GM20431 (cell line): Measurements from ENCODE around the gene GUSB.
"Not testable (repeated sequence)": the region's sequence is repeated elsewhere in the genome, so short reads cannot be mapped to it uniquely, and the experiment has no call there.

Source experiments
- in situ Hi-C: fragments of 300-500 bp; cut with MseI, MboI; formaldehyde crosslinking; loops from one replicate; pipeline ENCODE4 v1.15.0; 2020; ENCODE audit warnings: low sequenced_read_pairs; ENCODE audit not compliant: unreplicated experiment

Gene GUSB

DNA sequence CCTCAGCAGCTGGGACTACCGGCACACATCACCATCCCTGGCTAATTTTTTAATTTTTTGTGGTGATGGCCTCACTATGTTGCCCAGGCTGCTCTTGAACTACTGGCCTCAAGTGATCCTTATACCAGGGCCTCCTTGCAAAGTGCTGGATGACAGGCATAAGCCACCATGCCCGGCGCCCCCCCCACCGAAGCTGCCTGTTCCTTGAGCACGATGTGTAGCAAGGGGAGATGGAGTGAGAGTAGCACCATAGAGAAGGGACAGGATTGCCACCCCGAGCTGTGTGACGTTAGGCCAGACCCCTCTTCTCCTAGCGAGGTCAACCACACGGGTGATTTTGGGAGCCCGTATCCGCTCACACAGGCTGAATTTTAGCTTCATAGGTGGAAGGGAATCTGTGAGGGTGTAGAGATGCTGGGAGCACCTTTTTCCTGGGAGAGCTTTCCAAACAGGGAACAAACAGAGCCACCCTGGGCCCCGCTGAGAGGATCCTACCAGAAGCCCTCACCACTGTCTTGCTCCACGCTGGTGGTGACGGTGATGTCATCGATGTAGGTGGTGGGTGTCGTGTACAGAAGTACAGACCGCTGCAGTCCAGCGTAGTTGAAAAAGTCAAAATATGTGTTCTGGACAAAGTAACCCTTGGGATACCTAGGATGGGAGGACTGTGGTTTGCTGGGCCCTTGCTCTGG is 3.0 kb downstream of the GUSB start:
- in situ Hi-C loops, result loop anchor here (25.0 kb wide), 1 partner anchor 242 kb away; no protein-coding TSS in a partner anchor

DNA sequence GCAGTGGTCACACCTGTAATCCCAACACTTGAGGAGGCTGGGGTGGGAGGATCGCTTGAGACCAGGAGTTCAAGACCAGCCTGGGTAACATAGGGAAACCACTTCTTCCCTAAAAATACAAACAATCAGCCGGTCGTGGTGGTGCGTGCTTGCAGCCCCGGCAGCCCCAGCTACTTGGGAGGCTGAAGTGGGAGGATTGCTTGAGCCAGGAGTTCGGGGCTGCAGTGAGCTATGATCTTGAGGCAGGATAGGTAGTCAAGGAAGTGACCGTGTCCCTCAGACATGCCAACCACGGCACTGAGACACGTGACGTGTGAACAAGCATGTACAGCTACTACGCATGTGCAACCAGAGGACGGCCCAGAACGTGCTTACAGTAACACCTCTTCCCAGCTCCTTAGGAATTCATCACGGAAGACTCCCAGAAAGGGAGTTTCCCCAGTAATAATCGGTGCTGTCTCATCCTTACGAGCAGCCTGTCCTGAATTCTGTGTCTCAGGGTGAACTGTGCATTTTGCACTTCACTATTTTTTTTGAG is 5.3 kb downstream of the GUSB start:
- in situ Hi-C loops, result loop anchor here (25.0 kb wide), 1 partner anchor 239 kb away; no protein-coding TSS in a partner anchor

DNA sequence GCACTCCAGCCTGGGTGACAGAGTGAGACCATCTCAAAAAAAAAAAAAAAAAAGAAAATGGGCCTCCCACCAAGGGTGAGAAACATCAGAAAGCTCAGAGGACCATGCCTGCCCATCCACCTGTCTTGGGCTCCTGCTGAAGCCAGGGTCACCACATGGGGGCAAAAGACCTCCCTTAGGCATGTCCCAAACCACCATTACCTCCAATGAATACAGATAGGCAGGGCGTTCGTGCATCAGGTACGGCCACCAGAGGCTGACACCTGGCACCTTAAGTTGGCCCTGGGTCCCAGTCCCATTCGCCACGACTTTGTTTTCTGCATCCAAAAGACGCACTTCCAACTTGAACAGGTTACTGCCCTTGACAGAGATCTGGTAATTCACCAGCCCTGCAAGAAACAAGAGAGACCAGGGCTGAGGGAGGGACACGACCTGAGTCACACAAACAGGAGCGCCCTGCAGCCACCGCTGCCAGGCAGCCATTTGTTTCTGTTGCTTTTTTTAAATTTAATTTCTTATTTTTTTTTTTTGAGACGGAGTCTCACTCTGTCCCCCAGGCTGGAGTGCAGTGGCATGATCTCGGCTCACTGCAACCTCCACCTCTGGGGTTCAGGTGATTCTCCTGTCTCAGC is 6.1 kb downstream of the GUSB start:
- in situ Hi-C loops, result loop anchor here (25.0 kb wide), 1 partner anchor 239 kb away; no protein-coding TSS in a partner anchor

DNA sequence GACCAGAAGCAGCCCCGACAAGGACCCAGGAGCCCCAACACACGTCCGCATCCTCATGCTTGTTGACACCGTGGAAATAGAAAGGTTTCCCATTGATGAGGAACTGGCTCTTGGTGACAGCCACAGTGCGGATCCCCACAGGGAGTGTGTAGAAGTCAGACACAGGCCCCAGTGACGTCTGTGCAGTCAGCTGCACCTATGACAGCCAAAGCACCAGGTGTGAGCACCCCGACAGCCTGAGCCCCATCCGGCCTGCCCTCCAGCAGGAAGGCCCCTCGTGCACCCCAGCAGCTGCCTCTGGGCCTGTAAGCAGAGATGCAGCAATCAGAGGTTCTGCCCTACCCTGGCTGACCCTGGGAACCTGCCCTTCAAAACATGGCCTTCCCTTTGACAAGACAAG is 7.1 kb downstream of the GUSB start:
- in situ Hi-C loops, result loop anchor here (25.0 kb wide), 1 partner anchor 238 kb away; no protein-coding TSS in a partner anchor

DNA sequence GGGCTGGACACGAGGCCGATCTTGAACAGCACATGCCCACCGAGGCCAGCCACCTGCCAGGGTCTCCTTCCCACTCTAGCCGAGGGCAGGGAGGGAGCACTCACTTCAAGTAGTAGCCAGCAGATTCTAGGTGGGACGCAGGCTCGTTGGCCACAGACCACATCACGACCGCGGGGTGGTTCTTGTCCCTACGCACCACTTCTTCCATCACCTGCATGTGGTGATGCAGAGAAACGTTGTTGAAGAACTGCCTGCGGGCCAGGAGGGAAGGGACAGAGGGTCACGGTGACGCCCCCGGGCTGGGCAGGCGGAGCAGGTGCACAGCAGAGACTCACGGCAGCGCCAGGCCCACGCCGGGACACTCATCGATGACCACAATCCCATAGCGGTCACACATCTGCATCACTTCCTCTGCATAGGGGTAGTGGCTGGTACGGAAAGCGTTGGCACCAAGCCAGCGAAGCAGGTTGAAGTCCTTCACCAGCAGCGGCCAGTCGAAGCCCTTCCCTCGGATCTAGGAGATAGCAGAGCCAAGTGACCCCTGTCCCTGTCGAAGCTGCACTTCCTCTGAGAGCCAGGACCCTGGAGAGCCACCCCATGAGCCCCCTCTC is 7.7 kb downstream of the GUSB start:
- in situ Hi-C loops, result no loop called here

DNA sequence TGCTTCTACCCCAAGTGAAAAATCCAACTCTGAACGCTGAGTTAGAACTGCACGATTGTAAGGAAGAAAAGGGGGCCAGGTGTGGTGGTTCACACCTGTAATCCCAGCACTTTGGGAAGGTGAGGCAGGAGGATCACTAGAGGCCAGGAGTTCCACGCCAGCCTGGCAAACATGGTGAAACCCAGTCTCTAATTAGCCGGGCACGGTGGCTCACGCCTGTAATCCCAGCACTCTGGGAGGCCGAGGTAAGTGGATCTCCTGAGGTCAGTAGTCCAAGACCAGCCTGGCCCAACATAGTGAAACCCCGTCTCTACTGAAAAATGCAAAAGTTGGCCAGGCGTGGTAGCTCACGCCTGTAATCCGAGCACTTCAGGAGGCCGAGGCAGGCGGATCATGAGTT is 9.0 kb downstream of the GUSB start:
- in situ Hi-C loops, result no loop called here

DNA sequence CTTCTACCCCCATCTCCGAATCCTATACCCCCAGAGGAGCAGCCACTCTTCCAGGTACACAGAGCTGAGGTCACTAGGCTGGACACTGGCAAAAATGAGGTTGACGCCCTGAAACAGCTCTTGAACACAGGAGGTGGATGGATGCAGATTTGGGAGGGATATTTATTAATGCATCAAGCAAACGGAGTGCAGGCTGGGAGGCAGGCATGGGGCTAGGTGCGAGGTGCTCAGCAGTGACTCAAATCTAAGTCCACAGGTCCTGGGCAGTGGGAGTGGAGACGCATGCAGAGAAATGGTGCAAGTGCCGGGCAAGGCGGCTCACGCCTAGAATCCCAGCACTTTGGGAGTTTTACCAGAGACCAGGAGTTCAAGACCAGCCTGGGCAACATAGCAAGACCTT is 11.0 kb downstream of the GUSB start:
- in situ Hi-C loops, result no loop called here

DNA sequence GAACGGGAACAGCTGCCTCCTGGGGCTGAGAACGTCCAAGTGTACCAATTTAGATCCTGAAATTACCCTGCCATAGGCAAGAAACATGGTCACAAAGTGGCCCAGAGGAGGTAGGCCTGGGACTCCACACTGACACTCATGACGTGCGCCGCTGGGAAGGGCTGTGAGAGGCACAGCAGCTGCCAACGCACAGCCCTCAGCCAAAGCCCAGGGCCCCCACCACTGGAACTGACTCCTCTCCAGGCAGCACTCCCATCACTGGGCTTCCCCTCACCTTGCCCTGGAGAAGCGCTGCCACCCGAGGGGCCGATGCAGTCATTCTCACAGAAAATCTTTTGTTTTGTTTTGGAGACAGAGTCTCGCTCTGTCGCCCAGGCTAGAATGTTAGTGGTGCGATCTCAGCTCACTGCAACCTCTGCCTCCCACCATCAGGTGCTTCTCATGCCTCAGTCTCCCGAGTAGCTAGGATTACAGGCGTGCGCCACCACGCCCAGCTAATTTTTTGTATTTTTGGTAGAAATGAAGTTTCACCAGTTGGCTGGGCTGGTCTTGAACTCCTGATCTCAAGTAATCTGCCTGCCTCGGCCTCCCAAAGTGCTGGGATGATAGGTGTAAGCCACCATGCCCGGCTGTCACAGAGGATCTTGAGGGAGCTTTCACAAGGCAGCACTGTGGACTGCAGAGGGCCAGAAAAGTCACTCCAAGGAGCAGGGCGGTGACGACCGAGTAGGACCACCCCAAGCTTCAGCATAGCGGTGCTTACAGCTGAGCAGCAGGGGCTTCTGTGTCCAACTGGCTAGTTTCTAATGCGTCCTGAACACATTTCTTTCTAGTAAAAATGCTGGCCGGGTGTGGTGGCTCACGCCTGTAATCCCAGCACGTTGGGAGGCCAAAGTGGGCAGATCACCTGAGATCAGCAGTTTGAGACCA is 13.5 kb downstream of the GUSB start:
- in situ Hi-C loops, result no loop called here

DNA sequence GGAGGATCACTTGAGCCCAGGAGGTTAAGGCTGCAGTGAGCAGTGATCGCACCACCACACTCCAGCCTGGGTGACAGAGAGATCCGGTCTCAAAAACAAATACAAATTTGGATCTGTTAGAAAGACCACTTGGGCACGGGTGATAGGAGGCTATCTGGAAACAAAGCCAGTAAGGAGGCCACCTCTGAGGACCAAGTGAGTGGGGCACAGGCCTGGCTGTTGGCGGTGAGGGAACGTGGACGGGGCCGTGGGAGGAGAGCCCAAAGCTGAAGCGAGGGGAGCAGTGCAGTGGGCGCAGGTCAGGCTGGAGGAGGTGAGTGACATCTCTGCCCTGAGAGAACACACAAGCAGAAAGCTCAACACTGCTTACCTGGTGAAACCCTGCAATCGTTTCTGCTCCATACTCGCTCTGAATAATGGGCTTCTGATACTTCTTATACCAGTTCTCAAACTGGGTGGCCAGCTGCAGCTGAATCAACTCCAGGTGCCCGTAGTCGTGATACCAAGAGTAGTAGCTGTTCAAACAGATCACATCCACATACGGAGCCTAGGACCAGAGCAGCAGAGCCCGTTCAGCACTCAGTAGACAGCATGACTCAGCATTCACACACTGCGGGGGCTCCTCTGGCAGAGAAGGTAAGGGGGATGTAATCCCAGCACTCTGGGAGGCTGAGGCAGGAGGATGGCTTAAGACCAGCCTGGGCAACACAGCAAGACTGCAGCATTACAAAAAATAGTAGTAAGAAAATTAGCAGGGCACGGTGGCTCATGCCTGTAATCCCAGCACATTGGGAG is 14.5 kb downstream of the GUSB start:
- in situ Hi-C loops, result no loop called here

DNA sequence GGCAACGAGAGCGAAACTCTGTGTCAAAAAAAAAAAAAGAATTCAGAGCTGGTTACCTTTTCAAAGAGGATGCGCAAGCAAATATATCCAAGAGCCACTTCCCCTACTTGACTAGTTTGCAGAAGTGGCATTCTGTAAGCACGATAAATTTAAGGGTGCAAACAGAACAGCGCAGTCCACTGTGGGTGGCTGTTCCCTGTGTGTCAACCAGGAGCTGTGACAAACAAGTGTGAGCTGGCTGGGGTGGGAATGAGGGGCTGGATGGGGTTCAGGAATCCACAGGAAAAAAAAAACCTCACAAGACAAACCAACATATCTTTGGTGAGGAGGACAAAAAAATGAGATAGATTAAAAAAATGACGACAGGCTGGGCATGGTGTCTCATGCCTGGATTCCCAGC is 15.9 kb downstream of the GUSB start:
- in situ Hi-C loops, result no loop called here

DNA sequence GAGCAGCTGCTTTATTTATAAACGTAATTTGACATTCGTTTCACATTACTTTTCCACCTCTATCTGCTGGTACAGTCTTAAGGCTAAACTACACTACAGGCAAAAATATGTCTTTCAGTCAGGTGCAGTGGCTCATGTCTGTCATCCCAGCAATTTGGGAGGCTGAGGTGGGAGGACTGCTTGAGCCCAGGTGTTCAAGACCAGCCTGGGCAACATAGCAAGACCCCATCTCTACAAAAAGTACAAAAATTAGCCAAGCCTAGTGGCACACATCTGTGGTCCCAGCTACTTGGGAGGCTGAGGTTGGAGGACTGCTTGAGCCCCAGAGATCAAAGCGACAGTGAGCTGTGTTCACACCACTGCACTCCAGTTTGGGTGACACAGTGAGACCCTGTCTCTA is 17.3 kb downstream of the GUSB start:
- in situ Hi-C loops, result not testable (repeated sequence)

DNA sequence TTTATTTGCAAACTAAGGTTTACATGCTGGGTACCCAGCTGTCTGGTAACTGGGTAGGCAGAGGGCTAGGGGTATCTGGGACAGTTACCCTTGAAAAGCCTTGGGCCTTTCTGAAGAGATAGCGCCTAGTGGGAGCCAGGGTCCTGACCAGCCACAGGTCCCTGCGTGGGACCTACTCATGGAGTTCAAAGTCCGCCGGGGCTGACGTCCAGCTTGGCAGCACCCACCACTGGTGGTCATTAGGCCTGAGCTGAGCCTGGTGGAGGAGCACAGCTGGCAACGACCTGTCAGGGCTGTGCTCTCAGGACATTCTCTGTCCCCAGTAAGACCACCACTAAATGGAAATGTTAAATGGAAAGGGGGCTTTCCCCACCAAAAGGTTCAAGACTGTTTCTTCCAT is 20.0 kb downstream of the GUSB start:
- in situ Hi-C loops, result no loop called here

DNA sequence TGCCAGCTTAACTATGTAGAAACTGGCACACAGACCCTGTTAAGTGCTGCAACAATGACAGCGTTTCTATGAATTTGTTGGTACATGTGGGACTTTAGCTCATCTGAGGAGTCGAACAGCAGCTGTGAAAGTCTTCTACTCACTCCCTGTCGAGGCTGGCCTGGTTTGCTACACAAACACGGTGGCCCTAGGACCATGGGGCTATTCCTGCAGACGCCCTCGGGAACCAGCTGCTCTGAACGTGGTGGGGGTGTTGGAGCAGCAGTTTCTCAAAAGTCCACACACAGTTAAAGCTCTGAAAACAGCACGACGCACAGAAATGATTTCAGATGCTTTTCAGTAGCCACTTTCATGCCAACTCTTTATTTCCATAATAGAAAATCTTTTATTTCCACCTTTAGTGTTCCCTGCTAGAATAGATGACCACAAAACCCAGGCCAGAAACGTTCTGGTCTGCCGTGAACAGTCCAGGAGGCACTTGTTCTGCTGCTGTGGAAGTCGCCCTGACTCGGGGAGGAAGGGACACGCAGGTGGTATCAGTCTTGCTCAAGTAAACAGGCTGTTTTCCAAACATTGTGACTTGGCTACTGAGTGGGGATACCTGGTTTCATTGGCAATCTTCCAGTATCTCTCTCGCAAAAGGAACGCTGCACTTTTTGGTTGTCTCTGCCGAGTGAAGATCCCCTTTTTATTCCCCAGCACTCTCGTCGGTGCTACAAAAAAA is 21.5 kb downstream of the GUSB start:
- in situ Hi-C loops, result no loop called here

DNA sequence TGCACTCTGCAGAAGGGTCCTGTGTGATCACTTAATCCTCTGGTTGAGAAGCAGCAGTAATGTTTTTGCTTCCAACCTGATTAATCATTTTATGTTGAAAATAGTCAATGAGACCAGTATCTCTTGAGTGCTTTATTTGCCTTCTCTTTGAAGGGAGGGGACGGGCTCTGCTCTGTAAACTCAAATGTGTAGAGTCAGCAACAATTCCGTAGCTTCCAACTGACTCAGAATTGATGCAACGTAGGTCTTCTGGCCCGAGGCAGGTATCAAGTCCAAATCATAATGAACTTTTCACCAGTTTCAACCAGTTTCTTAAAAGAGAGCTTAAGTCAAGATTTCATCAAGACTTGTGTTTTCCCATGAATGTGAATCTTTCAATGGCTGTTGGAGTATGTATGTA is 26.3 kb downstream of the GUSB start:
- in situ Hi-C loops, result no loop called here

DNA sequence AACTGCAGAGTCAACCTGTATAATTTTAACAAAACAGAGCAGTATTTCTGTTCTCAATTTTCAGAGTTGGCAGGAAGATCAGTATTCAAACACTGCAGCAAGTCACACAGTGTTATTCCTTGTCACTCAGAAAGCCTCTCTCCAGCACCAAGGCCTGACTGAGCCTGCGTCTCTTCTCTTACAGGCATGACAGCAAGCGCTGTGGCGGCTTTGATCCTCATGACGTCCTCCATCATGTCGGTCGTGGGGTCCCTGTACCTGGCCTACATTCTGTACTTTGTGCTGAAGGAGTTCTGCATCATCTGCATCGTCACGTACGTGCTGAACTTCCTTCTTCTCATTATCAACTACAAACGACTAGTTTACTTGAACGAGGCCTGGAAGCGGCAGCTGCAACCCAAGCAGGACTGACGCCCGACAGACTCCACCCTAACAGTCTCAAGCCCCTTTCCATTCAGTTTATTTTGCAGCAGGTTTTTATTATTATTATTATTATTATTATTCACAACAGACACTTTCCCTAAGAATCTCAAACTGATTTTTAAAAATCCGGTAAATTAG is 28.0 kb downstream of the GUSB start:
- in situ Hi-C loops, result no loop called here

DNA sequence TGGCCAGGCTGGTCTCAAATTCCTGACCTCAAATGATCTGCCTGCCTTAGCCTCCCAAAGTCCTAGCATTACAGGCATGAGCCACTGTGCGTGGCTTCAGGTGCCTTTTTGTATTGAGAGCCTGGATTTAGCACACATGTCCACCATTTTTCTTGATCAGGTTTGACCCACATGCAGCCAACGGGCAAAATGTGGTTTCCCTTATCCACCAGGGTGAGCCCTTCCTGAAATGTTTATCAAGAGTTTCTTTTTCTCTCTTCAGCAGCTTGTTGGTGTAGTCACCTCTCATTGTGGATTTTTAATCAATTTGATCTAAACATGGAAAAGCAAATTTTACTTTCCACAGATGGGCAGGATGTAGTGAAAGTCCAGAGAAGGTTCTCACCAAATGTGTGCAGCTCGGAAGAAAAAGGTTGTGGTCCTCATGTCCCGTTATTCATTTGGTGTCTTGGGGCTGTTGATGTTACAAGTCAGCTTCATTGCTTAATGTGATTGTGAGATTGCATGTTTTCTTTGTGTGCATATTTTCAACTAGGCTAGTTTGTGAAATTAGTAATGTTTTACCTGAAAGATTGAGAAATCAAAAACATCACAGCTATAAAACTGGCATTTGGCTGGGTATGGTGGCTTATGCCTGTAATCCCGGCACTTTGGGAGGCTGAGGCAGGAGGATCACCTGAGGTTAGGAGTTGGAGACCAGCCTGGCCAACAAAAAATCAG is 28.9 kb downstream of the GUSB start:
- in situ Hi-C loops, result no loop called here

DNA sequence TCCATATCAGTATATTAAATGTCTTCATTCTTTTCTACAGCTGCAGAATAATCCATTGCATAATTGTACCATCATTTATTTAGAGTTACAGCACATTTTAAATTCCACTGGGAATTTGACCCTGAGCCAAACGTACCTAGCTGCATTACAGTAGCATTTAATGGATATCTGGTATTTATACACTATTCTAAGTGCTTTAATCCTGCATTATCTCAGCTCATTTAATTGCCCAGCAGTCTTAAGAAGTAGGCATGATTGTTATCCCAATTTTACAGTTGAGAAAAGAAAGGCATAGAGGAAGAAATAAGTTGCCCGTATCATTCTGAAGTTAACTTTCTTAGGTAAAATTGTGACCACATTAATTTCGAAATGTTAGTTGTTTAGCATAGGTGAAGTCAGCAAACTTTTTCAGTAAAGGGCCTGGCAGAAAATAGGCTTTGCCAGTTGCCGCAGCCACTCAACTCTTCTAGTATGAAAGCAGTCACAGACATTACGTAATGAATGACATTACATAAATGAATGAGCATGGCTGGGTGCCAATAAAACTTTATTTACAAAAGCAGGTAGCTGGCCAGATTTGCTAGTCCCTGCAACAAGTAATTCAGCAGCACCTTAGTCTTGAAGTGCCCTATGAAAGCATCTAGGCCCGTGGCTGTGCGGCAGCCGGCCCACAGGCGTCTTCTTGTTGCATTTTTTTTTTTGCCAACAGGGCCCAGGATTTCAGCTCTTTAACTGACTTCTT is 30.0 kb downstream of the GUSB start:
- in situ Hi-C loops, result no loop called here
